OCI-LY1 (cell line): ENCODE measurements around the gene PNPLA5.

ENCODE experiments used
- CTCF ChIP-seq: fragments of 200-600 bp; sonication (generic), shearing (Covaris generic); IDR thresholded peaks from 2 replicates; pipeline ENCODE4 v1.5.1; 2017; ENCODE audit warnings: mild to moderate bottlenecking, antibody characterized with exemption, low read length, moderate library complexity, mixed read lengths
- EZH2 ChIP-seq: fragments of 200-600 bp; sonication (generic), shearing (Covaris generic); IDR thresholded peaks from 2 replicates; pipeline ENCODE4 v1.8.0; 2017; ENCODE audit warnings: borderline replicate concordance, mixed run types, mild to moderate bottlenecking, antibody characterized with exemption, low read length, moderate library complexity, mixed read lengths

DNA sequence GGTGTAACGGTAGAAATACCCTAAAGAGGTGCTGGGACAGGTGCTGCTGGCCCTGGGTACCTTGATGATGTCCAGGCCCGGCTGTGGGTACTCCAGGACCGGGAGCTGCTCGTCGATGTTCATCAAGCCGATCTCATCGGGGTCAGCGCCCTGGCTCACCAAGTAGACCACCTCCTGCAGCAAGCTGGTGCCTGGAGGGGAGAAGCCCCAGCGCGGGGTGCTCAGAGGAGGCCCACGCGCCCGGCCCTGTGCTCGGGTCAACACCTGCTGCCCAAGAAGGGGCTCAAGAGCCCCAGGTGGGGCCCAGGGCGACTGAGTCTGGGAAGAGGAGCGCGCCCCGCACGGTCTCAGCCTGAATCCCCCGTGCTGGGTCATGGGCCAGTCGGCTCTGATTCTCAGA is 50.1 kb downstream of the PNPLA5 start:
- TF ChIP-seq EZH2 (no peak), CTCF (no peak)
